Activated T-helper 1 cell treated with Interleukin-2 at 50 U/mL for 16 hours (primary cell): ENCODE data around the gene LHFPL3.
A peak's percentile ranks its signal among the peaks of the same experiment; 100 is the strongest.

Source experiments
- DNase-seq: peaks from one replicate; pipeline ENCODE4 v3.0.0-alpha.2; 2020; ENCODE audit warnings: low read depth

LHFPL3 gene

GRCh38 chr7:104848138-104848990 is 520.0 kb downstream of the LHFPL3 start:
- no peak for DNase-seq

- no peak for DNase-seq
These were observed 522.0 kb downstream of the LHFPL3 start for GRCh38 chr7:104850374-104850773.

- DNase-seq: no peak
These were observed 522.9 kb downstream of the LHFPL3 start for GRCh38 chr7:104851268-104851667.

GRCh38 chr7:104852386-104852785 is 524.0 kb downstream of the LHFPL3 start:
- DNase-seq: no peak

GRCh38 chr7:104855861-104856260 is 527.5 kb downstream of the LHFPL3 start:
- no peak for DNase-seq

GRCh38 chr7:104857458-104858425 is 529.3 kb downstream of the LHFPL3 start:
- no peak for DNase-seq

GRCh38 chr7:104859754-104860426 is 531.5 kb downstream of the LHFPL3 start:
- no peak for DNase-seq

- no peak for DNase-seq
These were observed 533.5 kb downstream of the LHFPL3 start for GRCh38 chr7:104861729-104862390.

GRCh38 chr7:104862719-104863118 is 534.3 kb downstream of the LHFPL3 start:
- no peak for DNase-seq

GRCh38 chr7:104873401-104873800 is 545.0 kb downstream of the LHFPL3 start:
- DNase-seq: no peak

- DNase-seq: no peak
These were observed 550.2 kb downstream of the LHFPL3 start for GRCh38 chr7:104878577-104878976.

GRCh38 chr7:104883248-104883717 is 554.9 kb downstream of the LHFPL3 start:
- no peak for DNase-seq

GRCh38 chr7:104883718-104884452 is 555.5 kb downstream of the LHFPL3 start:
- peak; percentile 60 for DNase-seq

- DNase-seq: no peak
These were observed 558.2 kb downstream of the LHFPL3 start for GRCh38 chr7:104886651-104887050.

GRCh38 chr7:104890216-104890615 is 561.8 kb downstream of the LHFPL3 start:
- DNase-seq: no peak

- no peak for DNase-seq
These were observed 563.5 kb downstream of the LHFPL3 start for GRCh38 chr7:104891949-104892348.

- no peak for DNase-seq
These were observed 565.9 kb downstream of the LHFPL3 start for GRCh38 chr7:104894314-104894713.

GRCh38 chr7:104894726-104895521 is 566.5 kb downstream of the LHFPL3 start:
- no peak for DNase-seq

GRCh38 chr7:104895522-104896236 is 567.3 kb downstream of the LHFPL3 start:
- no peak for DNase-seq
